Umbilical cord (tissue), 2 donors: ENCODE data around the gene TTC39C. TPM values are rescaled to one million over a fixed set of nuclear protein-coding genes. Genes with fewer than 3 reads are reported as not detected.

Source experiments
- DNase-seq: peaks from one replicate; pipeline ENCODE4 v3.0.0-alpha.2; 2015; ENCODE audit warnings: low spot score
- total RNA-seq: library from RNA; depleted of rRNA; stranded (reverse); fragments of >200 nt; gene quantifications from one replicate; pipeline ENCODE4 v1.2.3, GENCODE V29; 2014; ENCODE audit warnings: low replicate concordance; ENCODE audit not compliant: insufficient read depth

Gene TTC39C
- total RNA-seq, 1 donor from 2014 or later, result 25.5 TPM

DNA sequence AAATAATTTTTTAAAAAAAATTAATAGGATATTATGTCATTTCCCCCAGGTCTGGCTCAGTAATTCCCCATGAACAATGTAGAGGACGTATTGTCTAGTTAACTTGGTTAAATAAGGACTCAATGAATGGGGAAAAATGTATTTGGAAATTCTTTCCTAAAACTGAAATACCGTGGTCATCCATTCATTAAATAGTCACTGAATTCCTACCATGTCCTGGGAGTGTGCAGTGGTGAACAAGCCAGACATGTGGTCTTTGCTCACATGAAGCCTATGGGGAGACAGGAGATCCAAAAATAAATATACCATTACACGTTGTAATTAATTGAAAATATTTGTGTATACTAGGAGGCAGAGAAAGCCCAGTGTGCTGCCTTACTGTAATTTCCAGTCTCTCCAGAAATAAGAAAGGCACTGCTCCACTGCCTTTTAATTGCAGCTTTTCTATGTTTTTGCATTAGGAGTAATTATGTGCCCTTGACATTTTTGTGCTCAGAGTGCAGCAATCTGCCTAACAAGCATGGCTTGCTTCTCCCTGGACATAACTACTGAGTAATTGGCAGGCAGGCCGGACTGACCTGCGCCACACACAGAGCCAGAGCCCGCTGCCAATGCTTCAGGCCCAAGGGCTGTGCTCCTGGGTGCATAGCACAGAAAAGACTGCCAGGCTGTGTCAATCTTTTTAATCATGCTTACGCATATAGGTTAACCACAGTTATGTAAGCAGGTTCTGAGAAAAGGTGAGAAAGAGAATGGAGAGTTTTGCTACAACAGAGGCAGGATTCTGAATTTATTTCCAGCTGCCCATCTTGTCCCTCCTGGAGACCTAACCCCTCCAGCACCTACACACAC is 22.2 kb upstream of the TTC39C start:
- no peak for DNase-seq

DNA sequence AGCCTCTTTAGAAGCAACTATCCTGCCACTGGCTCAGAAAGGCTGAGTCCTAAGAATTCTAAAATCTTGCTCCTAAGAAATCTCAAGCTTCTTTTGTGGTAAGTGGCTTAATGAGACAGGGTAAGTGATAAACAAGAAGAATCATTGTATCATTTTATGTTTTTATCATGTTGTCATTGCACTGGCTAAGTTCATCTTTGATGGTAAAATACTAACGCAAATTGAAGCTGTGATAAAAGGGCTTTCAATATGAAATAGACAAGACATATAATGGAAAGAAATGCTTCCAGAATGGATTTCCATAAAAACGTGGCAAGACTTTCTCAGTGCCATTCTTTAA is 21.6 kb upstream of the TTC39C start:
- DNase-seq, result no peak

DNA sequence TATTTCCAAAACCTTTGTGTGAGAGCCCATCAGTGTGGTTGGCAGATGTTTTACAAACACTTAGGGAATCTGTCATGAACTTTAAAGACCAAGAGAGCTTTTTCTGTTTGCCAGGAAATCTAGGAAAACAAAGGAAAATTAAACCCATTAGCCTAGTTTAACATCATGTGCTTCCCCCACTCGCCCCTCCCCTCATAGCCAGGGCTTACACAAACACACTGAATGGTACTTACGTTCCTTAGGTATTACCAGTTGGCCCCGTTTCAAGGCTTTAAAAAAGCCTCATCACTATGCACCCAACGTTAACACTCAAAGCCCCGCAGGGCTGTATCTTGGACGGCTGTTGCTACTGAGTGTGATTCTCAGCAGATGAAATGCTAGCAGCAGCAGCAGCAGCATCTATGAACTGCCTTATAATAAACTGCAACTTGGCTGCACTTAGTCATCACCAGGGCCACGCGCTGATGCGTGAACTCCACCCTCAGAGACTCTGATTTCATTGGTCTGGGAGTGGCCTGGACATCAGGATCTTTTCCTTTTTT is 20.1 kb upstream of the TTC39C start:
- peak; percentile 77 for DNase-seq

DNA sequence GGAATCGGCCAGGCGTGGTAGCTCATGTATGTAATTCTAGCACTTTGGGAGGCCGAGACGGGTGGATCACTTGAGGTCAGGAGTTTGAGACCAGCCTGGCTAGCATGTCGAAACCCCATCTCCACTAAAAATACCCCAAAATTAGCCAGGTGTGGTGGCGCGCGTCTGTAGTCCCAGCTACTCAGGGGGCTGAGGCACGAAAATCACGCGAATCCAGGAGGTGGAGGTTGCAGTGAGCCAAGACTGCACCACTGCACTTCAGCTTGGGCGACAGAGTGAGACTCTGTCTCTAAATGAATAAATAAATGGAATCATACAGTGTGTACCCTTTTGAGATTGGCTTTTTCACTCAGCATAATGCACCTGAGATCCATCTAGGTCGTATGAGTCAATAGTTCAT is 19.4 kb upstream of the TTC39C start:
- no peak for DNase-seq

DNA sequence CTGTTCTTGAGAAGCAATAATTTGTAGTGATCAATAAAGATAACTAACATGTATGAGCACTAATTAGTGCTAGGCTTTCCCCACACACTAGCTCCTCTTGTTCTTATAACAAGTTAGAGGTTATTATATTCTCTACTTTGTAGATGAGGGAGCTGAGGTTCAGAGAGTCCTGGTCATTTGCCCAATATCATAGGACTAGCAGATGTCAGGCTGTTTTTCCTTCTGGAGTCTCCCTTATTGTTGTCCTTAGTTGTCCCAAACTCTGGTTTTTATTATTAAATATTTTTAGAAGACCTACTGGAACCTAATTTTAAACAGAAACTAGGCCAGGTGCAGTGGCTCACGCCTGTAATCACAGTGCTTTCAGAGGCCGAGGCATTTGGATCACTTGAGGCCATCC is 16.5 kb upstream of the TTC39C start:
- DNase-seq, result no peak

DNA sequence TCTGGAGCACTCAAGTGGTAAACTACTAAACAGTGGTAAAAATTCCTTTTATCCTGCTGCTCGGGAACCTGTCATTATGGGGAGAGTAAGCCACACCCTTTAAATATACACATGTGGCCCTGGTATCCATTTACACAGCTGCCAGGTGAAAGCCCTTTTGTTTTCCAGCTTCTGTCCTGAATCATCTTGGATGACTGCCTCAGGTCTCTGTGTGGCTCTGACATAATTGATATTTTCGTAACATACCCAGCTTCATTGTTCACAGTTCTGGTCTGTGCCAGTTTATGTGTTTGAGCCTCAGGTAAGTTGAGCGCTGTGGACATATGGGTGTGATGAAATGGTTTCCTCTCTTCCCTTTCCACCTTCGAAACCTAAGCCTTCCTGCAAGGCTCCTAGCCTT is 15.7 kb upstream of the TTC39C start:
- no peak for DNase-seq

DNA sequence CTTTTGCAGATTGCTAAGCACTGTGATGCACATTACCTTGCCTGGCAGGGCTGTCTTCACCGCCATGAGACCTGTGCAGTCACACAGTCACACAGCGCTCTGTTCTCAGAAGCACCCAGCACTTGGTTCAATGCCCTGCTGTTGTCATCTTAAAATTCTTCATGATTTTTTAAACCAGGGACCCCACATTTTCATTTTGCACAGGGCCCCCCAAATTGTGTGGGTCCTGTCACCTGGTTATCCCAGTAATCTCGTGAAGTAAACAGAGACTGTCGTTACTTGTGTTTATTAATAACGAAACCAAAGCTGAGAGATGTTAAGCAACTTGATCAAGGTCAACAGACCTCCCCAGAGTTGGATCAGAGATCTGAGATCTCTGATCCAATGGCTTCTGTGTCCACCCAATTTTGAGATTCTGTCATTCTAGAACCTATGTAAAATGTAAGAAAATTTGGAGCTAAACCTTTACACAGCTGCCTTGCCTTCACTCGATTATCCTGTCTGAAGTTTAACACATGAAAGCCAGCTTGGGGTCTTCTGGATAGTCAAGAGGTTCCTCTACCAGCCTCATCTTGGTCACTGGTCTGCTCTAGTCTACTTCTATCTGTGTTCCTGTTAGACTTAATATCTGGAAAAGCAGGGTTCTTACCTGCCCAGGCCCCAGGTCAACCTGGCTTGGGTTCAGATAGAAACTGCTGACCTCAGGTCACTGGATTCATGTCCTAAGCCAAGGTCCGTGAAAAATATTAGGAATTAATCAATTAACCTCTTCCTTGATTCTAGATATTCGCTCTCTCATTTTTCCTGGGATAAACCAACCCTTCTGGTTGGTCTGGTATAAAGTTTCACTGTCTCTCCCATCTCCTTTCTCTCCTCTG is 13.7 kb upstream of the TTC39C start:
- no peak for DNase-seq

DNA sequence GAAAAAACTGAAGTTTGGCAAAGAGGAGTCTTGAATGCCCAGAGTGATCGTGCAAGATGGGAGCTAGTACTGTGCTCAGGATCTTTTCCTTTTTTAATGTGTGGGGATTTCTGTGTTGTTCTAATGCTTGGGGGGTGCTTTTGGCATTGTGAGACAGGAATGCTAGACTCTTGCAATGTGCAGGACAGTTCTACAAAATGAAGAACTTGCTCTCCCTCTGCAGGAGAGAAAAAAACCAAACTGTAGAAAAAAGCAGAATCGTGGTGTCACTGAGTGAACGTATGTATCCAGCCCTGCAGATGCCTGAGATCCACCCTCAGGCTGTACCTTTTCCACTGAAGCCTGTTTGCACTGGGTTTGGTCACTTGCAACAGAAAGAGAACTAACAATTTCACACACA is 12.1 kb upstream of the TTC39C start:
- DNase-seq, result no peak

DNA sequence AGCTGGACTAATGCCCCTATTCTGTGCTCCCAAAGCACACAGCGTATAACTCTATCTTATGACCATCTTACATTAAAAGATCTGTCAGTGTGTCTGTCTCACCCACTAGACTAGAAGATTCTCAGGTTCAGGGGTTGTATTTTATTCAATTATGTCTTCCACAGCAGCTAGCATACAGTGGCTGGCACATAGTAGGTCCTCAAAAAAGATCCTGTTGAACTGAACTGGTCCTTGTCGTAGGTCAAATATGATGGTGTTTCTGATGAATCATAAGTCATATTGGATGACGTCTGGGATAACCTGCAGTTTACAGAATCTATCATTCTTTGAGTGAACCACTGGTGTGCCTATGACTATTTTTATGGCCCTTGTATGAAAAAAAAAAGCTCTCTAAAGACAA is 11.3 kb upstream of the TTC39C start:
- DNase-seq, result no peak

DNA sequence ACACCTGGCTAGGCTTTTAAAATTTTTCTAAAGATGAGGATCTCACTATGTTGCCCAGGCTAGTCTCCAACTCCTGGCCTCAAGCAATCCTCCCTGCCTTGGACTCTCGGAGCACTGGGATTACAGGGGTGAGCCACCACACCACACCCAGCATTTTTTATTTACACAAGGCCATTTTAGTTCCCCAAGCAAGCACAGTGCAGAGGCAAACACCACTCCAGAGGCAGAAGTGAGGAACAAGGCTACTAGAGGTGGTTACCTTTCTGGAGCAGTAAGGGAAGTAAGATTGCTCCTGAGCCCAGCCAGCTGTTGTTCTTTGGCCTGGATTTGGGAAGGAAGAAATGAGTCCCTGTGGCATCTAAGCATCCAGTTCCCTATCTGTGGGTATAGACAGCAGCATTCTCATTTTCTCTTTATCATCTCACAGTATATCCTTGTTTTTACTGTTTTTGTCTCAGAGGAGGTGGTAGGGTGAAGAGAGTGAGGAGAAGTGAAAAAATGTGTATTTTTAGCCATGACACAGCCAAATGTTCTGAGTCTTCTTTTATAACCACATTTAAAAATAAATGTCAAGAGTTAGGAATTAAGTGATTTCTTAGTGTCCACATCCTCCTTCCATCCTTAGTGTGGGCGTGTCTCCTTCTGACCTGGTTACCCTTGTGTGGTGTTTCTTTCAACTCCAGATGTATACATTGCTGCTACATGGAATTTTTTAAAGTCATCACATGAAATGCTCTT is 10.5 kb upstream of the TTC39C start:
- no peak for DNase-seq

DNA sequence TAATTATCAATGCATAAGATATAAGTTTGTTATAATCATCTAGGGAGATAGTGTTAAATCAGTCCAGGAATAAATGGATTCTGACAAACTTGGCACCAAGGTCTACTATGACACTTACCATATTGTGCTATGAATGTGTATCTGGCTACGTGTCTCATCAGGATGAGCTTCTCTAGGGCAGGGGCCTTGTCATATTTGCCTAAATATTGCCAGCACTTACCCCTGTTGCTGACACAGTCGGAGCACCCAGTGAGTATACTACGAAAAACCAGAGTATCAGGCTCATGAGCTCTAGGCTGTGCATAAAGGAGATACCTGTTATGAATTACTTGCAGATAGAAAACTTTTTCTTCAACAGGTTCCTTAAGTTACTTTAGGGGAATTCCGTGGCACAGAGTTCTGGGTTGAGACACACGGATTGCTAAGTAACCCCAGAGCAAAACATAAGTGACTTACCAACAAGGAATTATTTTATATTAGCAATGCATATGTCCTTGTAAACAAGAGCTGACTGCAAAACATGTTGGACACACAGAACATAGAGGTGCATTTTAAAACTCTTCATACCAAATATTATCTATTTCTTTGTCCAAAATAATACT is 7.7 kb upstream of the TTC39C start:
- no peak for DNase-seq

DNA sequence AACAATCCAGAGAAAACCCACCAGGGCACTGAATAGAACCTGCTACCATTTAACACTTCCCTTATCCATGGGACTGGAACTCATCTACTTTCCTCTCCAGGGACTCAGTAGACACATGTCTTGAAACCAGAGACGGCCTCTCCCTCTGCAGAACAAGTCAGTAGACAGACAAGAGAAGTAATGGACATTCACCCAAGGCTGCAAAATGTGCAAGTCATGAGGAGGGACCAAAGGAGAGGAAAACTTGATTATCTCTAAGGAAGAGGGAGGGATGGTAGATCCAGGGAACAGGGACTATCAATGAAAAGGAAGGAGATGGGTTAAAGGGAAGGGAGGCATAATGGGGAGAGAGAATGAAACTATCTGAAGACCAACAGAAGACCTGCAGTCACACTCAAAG is 5.3 kb upstream of the TTC39C start:
- no peak for DNase-seq

DNA sequence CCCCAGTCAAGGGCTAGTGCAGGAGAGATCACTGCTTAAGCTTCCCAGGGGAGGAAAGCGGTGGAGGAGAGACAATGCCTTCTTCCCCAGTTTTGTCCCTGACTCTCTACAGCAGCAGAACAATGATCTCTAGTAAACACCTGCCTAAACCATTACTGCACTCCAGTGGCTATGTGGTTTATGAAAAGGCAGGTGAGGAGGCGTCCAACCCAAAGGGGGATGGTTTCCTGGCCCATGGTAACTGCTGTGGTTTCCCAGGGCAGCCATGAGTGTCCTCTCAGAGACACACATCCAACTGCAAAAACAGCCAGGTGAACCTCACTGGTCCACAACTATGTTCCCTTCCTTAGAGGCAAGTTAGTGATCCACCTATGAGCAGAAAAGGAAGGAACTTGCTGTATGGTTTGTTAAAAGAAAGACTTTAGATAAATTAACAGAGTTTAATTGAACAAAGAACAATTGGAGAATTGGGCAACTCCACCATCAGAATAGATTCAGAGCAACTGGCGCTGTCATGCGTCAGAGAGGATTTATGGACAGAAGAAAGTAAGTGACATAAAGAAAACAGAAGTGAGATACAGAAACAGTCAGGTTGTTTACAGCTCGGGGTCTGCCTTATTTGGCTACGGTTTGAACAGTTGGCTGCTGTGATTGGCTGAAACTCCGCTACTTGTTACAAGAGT is 4.8 kb upstream of the TTC39C start:
- no peak for DNase-seq

DNA sequence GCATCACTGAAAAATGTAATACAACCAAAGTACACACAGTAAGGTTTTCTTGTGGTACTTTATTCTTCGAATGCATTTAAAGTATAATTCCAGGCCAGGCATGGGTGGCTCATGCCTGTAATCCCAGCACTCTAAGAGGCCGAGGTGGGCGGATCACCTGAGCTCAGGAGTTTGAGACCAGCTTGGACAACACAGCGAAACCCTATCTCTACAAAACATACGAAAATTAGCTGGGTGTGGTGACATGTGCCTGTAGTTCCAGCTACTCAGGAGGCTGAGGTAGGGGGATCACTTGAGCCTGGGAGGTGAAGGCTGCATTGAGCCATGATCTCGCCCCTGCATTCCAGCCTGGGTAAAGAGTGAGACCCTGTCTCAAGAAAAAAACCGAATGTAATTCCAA is 3.9 kb upstream of the TTC39C start:
- DNase-seq, result no peak

DNA sequence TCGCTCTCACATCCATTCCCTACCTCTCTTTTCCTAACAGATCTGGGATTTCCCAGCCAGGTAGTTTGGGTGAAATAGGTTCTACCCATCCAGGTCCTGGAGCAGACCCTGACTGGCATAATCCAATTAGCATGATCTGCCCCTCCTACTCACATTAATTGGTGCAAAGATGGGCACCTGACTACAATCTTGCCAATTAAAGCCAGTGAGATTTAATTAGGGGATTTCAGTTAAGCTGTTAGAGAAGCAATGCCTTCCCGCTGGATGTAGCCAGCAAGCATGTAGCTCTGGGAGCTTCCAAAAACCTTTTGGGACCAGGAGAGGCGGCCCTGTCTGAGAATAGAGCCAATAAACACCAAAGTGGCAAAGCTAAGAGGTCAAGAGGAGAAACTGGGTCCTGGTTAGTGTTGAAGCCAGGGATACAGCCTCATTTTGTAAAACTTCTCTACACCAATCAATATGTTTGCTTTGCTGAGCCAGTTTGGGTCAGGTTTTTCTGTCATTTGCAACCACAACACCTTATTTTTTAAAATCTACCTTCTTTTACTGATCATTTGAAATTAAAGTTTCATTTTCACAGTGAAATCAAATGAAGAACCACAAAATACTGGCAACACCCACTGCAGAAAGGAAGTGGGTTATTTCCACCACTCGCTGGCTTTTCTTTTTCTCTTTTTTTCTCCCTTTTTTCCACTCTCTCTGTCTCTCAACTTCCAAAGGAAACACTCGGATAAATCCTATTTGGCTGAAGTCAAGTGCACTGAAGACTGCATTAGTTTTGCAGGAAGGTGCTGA is 3.2 kb upstream of the TTC39C start:
- DNase-seq, result no peak

DNA sequence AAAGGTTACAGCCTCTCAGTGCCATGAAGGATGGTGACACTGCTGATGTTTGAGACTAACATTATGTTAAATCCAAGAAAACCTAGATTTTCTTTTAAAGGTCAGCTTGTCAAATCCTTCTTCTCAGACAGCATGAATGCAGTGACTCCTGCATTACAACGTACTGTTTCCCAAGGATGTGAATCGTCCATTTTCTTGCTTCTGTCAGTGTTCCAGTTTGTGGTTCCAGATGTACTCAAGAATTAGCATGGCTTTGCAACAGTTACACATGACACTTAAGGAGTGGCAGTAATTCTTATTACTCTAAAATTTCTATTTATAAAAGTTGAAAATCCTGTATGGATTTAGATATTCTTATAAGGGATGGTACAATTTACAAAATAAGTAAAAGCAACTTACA is 1.5 kb upstream of the TTC39C start:
- no peak for DNase-seq

DNA sequence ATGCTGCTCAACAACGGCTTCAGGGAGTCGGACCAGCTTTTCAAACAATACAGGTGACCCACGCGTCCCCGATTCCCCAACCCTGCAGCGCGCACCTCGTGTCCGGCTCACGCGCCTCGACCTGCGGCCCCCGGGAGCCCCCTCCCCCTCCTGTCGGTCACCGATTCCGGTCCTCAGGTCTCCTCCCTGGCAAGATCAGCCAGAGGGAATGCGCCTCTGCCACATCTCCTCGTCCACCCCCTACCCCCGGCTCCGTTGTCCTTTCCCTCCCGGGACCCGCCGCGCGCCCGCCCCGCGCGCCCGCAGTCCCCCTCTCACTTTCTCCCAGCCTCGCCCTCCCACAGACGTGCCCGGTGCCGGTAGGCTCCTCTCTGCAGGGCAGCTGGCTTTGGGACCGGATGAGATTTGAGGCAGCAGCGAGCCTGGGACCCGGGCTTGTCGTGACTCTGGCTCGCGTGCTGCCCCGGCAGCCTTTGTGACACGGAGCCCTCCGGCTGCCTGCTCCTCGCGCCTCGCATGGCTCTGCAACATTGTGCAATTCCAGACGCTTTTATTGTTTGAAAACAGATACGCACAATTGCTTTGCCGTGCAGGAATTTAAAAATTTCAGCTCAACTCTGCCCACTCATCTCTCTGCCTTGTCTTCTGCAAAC is 558 bp downstream of the TTC39C start:
- DNase-seq, result peak; percentile 60

DNA sequence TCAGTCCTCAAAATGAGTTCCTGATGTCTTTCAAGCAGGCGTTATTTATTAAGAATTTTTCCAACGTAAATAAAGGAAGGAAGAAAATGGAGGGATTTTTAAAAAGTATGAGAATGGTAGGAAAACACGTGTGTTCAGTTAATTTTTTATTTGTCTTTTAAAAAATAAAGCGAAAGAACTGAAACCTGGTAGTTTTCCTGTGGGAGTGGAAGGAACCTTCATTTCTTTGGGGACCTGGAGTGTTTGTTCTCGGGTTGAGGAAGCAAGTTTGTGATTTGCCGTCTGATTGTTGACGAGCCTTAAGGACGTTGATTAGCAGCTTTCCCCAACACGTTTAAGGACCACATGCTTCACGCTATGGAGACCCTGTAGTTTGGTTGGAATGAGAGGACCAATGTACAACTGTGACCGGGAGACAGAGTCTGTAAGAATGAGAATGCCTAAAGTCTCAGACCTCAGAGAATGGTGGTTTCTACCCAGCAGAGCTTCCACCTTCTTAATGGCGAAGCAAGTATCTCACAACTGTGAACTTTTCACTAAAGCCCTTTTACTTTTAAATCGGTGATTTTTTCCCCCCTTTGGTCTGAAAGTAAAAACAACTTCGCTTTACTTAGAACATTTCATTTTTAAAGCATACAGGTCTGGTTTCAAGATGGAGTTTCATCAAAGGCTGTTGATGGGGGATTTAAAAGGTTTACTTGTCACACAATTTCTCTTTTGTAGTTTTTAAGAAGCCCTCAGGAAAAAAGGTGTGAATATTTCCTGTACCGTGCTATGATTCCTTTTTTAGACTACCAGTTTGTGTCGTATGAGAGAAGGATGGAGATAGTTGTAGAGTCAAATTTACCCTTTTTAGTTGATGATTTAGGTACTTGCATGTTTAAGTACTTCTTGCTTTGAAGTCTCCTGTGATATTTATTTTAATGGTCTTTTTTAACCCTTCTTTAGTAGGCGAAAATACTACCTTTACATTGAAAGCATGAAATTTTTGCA is 1.4 kb downstream of the TTC39C start:
- no peak for DNase-seq
